GM12874 (cell line): Measurements from ENCODE around the gene RHEB.

Experiments
- CTCF ChIP-seq: IDR thresholded peaks from 2 replicates; pipeline ENCODE4 v1.5.1; 2011; ENCODE audit warnings: low read depth, mild to moderate bottlenecking, control low read depth, low read length, moderate library complexity; ENCODE audit not compliant: insufficient read depth

Gene RHEB

GRCh38 chr7:151426441-151426903 lies 93.2 kb downstream of the RHEB start:
- TF ChIP-seq CTCF = no peak

- no peak for TF ChIP-seq CTCF
Observed at GRCh38 chr7:151425670-151426440, 93.8 kb downstream of the RHEB start.

- no peak for TF ChIP-seq CTCF
Observed at GRCh38 chr7:151424799-151425198, 94.9 kb downstream of the RHEB start.

GRCh38 chr7:151423936-151424335 lies 95.8 kb downstream of the RHEB start:
- TF ChIP-seq CTCF = no peak

GRCh38 chr7:151423226-151423625 lies 96.5 kb downstream of the RHEB start:
- no peak for TF ChIP-seq CTCF

GRCh38 chr7:151422212-151422611 lies 97.5 kb downstream of the RHEB start:
- TF ChIP-seq CTCF = no peak

GRCh38 chr7:151420144-151420543 lies 99.6 kb downstream of the RHEB start:
- TF ChIP-seq CTCF = no peak
